GM12801 (cell line): ENCODE results near the gene TRIM24.

Source experiments
- TF ChIP-seq, protein P1 (sequence below): IDR thresholded peaks from one replicate; pipeline ENCODE4 v1.5.1; 2011; ENCODE audit warnings: control low read depth; ENCODE audit not compliant: insufficient read length; ENCODE audit errors: extremely low read depth

The TRIM24 gene

DNA sequence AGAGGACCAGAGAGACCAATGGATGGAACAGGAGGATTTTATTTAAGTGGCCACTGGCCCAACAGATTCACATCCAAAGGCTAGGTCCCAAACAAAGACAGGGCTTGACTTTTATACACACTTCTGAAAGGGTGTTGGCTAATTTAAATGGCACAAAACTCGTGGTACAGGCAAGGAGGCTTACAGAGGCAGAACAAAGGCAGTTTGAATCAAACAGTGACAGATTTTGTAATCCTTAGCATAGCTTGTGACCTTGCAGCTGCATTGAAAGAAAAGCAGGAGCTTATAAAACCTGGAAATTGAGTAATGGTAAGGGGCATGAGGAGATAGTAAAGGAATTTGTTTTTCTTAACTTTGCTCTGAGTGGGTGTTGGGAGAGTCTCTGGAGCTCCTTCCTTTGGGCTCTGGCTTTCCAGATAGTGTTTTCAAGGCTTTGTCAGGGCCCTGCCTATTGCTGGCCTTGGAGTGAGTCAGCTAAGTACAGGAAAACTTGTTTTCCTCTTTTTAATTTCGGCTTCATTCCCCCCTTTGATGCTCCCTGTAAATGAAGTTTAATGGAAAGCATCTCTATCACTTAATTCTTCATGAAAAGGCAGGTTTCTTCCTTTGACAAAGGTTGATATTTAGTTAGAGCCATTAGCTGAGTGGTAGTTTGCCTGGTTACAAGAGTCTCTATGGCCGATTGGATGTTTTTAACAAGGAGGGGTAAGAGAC, 96.9 kb downstream of the TRIM24 start:
- TF ChIP-seq, protein P1, sequence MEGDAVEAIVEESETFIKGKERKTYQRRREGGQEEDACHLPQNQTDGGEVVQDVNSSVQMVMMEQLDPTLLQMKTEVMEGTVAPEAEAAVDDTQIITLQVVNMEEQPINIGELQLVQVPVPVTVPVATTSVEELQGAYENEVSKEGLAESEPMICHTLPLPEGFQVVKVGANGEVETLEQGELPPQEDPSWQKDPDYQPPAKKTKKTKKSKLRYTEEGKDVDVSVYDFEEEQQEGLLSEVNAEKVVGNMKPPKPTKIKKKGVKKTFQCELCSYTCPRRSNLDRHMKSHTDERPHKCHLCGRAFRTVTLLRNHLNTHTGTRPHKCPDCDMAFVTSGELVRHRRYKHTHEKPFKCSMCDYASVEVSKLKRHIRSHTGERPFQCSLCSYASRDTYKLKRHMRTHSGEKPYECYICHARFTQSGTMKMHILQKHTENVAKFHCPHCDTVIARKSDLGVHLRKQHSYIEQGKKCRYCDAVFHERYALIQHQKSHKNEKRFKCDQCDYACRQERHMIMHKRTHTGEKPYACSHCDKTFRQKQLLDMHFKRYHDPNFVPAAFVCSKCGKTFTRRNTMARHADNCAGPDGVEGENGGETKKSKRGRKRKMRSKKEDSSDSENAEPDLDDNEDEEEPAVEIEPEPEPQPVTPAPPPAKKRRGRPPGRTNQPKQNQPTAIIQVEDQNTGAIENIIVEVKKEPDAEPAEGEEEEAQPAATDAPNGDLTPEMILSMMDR = no peak

DNA sequence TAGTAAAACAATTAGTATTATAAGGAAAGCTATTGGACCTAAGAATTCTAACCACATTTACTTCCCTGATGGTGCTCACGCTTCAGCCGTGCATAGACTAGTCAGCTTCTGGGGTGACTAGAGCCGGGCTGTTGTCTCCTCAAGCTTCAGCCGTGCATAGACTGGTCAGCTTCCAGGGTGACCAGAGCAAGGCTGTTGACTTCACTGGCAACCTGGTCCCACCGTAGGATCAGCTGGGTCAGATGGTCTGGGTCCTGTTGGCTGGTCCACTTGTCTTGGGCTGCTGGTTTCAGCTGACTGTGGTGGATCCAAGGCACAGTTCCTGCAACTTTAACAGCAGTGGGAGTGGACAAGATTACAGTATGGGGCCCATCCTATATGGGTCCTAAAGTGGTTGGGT, 99.4 kb downstream of the TRIM24 start:
- TF ChIP-seq, protein P1 = no peak

DNA sequence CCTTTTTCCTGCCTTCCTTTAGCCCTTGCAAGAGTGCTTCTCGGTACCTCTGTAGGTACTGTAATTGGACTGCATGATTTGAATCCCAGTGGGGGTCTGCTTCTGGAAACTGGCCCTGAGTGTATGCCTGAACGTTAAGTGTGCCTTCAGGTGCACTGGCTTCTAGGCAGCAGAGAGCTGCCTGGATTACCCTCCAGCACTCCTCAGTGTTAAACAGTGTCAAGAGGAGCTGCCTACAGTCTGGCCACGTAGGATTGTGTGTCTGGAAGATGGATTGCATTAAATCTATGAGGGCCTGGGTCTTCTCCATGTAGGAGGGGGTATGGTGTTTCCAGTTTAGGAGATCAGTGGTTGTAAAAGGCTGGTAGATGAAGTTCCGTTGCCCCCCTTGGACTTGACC, 103.7 kb downstream of the TRIM24 start:
- TF ChIP-seq, protein P1 = no peak

DNA sequence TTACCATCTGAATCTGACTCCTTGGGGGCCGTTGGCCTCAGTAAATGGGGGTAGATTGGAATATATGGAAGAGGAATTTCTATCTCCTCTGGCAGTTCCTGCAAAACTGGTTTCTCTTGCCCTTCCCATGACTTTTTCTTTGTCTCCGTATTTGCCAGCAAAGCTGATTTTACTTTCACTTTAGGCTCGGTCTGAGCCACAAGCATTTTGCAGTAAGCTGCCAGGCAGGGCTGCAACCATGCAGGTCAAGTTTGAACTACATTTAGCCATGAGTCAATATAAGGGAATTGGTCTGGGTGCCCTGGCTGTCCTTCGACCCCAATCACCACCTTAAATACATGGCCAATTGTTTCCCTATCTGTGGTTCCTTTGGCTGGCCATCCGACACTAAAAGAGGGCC, 104.3 kb downstream of the TRIM24 start:
- TF ChIP-seq, protein P1 = no peak

DNA sequence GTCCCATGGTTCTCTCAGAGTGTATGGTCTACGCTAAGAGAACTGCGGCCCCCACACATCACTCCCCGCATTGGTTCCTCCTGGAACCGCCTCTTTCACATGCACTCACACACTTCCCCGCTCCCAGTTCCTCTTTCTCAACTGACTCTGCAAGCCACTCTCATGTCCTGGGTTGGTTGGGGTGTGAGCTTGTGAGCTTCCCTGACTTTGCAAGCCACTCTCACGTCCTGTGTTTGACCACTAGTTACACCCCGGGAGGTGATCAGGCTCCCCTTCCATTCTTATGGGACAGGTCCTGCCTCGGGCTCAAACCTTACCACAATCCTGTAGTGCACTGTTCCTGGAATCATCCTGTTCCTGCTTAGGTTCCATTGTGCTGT, 105.0 kb downstream of the TRIM24 start:
- TF ChIP-seq, protein P1 = no peak

DNA sequence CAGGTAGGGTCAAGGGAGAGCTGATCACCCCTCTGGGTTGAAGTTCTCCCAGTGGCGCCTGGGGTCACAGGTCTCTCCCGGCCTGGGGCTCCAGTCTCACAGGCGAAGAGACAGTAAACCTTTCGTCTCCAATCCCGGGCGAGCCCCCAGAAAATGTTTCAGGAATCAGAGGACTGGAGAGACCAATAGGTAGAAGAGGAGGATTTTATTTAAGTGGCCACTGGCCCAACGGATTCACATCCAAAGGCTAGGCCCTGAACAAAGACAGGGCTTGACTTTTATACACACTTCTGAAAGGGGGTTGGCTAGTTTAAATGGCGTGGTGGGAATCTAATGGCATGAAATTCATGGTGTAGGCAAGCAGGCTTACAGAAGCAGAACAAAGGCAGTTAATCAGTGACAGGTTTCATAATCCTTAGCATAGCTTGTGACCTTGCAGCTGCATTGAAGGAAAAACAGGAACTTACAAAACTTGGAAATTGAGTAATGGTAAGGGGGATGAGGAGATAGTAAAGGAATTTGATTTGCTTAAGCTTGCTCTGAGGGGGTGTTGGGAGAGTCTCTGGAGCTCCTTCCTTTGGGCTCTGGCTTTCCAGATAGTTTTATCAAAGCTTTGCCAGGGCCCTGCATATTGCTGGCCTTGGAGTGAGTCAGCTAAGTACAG, 105.5 kb downstream of the TRIM24 start:
- TF ChIP-seq, protein P1 = no peak

DNA sequence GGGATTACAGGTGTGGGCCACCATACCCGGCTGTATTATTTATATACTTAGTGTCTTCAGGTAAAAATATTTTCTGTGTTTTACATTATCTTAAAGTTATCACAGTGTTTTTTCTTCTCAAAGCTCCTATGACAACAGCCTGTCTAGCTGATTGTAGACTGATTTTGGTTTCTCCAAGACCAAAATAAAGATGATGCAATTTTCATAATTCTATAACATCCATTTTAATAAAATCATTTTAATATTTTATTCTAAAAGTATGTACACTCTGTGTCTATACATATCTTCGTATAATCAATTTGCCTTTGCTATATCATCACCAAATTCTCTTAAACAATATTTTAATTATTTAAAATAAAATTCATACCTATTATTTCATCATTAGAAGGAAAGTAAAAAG, 108.6 kb downstream of the TRIM24 start:
- TF ChIP-seq, protein P1 = no peak
